HG03095 (cell line): ENCODE data around the gene SLC2A2.

Source experiments
- ATAC-seq: cut with Tn5 transposase; IDR thresholded peaks from one replicate; pipeline ENCODE4 v1.9.1; 2021; ENCODE audit warnings: moderate library complexity; ENCODE audit not compliant: unreplicated experiment

SLC2A2 gene

GRCh38 chr3:171038342-171038741, 11.8 kb upstream of the SLC2A2 start:
- ATAC-seq, result no peak

GRCh38 chr3:171028779-171029232, 2.3 kb upstream of the SLC2A2 start:
- no peak for ATAC-seq

GRCh38 chr3:171028025-171028778, 1.7 kb upstream of the SLC2A2 start:
- ATAC-seq, result no peak

GRCh38 chr3:171023566-171023965, 3.0 kb downstream of the SLC2A2 start:
- no peak for ATAC-seq

- no peak for ATAC-seq
Observed at GRCh38 chr3:171021377-171021776, 5.1 kb downstream of the SLC2A2 start.

- ATAC-seq, result no peak
Observed at GRCh38 chr3:171018156-171018935, 8.2 kb downstream of the SLC2A2 start.

GRCh38 chr3:171013822-171014748, 12.4 kb downstream of the SLC2A2 start:
- ATAC-seq, result no peak

GRCh38 chr3:171011873-171012336, 14.6 kb downstream of the SLC2A2 start:
- no peak for ATAC-seq

GRCh38 chr3:171011109-171011872, 15.2 kb downstream of the SLC2A2 start:
- ATAC-seq, result no peak

- ATAC-seq, result no peak
Observed at GRCh38 chr3:171007316-171007715, 19.2 kb downstream of the SLC2A2 start.

GRCh38 chr3:171005648-171006047, 20.9 kb downstream of the SLC2A2 start:
- no peak for ATAC-seq

GRCh38 chr3:171001957-171002694, 24.4 kb downstream of the SLC2A2 start:
- ATAC-seq, result no peak

GRCh38 chr3:171001250-171001893, 25.1 kb downstream of the SLC2A2 start:
- no peak for ATAC-seq

GRCh38 chr3:171000281-171000680, 26.2 kb downstream of the SLC2A2 start:
- no peak for ATAC-seq

GRCh38 chr3:170999737-171000242, 26.7 kb downstream of the SLC2A2 start:
- no peak for ATAC-seq

- ATAC-seq, result no peak
Observed at GRCh38 chr3:170997961-170998913, 28.3 kb downstream of the SLC2A2 start.

GRCh38 chr3:170992854-170993253, 33.7 kb downstream of the SLC2A2 start:
- no peak for ATAC-seq

GRCh38 chr3:170991664-170992063, 34.9 kb downstream of the SLC2A2 start:
- ATAC-seq, result no peak
